CD4-positive, alpha-beta T cell treated with Interleukin-2 at 100 ng/mL for 4 hours (primary cell): ENCODE results near the gene ACTN3.
"Not testable (repeated sequence)": the region's sequence is repeated elsewhere in the genome, so short reads cannot be mapped to it uniquely, and the experiment has no call there.

Source experiments
- DNase-seq: peaks from one replicate; pipeline ENCODE4 v3.0.0-alpha.2; 2020; ENCODE audit warnings: low spot score

ACTN3 gene

GRCh38 chr11:66600219-66600618, 53.5 kb downstream of the ACTN3 start:
- DNase-seq: no peak

GRCh38 chr11:66600631-66601233, 54.0 kb downstream of the ACTN3 start:
- no peak for DNase-seq

- DNase-seq: no peak
Observed at GRCh38 chr11:66603072-66603471, 56.4 kb downstream of the ACTN3 start.

GRCh38 chr11:66604155-66604554, 57.5 kb downstream of the ACTN3 start:
- no peak for DNase-seq

- not testable (repeated sequence) for DNase-seq
Observed at GRCh38 chr11:66606608-66607007, 59.9 kb downstream of the ACTN3 start.

GRCh38 chr11:66607126-66607834, 60.6 kb downstream of the ACTN3 start:
- DNase-seq: no peak

GRCh38 chr11:66609721-66610617, 63.3 kb downstream of the ACTN3 start:
- DNase-seq: no peak

- no peak for DNase-seq
Observed at GRCh38 chr11:66612458-66612857, 65.8 kb downstream of the ACTN3 start.
